ENCODE data around the gene ARMH3.
A peak's percentile ranks its signal among the peaks of the same experiment; 100 is the strongest.

Gene ARMH3

GRCh38 chr10:101880232-101880573, 175.8 kb downstream of the ARMH3 start:
- FAIRE-seq = no peak
- DNase-seq (ENCODE audit: extremely low spot score, insufficient read length, low read depth) = no peak

- no peak for DNase-seq (ENCODE audit: extremely low spot score, insufficient read length, low read depth)
- FAIRE-seq = no peak
These were observed 176.3 kb downstream of the ARMH3 start for GRCh38 chr10:101879456-101880231.

- DNase-seq (ENCODE audit: extremely low spot score, insufficient read length, low read depth) (no peak), FAIRE-seq (no peak)
These were observed 177.1 kb downstream of the ARMH3 start for GRCh38 chr10:101878869-101879268.

- FAIRE-seq (peak; percentile 42), DNase-seq (ENCODE audit: extremely low spot score, insufficient read length, low read depth) (no peak)
These were observed 180.8 kb downstream of the ARMH3 start for GRCh38 chr10:101875068-101875688.

- FAIRE-seq (no peak), DNase-seq (ENCODE audit: extremely low spot score, insufficient read length, low read depth) (no peak)
These were observed 181.7 kb downstream of the ARMH3 start for GRCh38 chr10:101874252-101874651.

- DNase-seq (ENCODE audit: extremely low spot score, insufficient read length, low read depth) (no peak), FAIRE-seq (peak; percentile 56)
These were observed 188.0 kb downstream of the ARMH3 start for GRCh38 chr10:101867931-101868330.

GRCh38 chr10:101859530-101859929, 196.4 kb downstream of the ARMH3 start:
- DNase-seq (ENCODE audit: extremely low spot score, insufficient read length, low read depth) (no peak), FAIRE-seq (no peak)

- FAIRE-seq (peak; percentile 90), DNase-seq (ENCODE audit: extremely low spot score, insufficient read length, low read depth) (no peak)
These were observed 197.1 kb downstream of the ARMH3 start for GRCh38 chr10:101858723-101859500.

GRCh38 chr10:101857802-101858476, 198.0 kb downstream of the ARMH3 start:
- DNase-seq (ENCODE audit: extremely low spot score, insufficient read length, low read depth) (no peak), FAIRE-seq (no peak)

- no peak for DNase-seq (ENCODE audit: extremely low spot score, insufficient read length, low read depth)
- no peak for FAIRE-seq
These were observed 199.3 kb downstream of the ARMH3 start for GRCh38 chr10:101856626-101857025.

- no peak for DNase-seq (ENCODE audit: extremely low spot score, insufficient read length, low read depth)
- FAIRE-seq = no peak
These were observed 204.4 kb downstream of the ARMH3 start for GRCh38 chr10:101851411-101852116.

- DNase-seq (ENCODE audit: extremely low spot score, insufficient read length, low read depth) = no peak
- no peak for FAIRE-seq
These were observed 205.2 kb downstream of the ARMH3 start for GRCh38 chr10:101850749-101851148.

GRCh38 chr10:101848894-101849351, 207.1 kb downstream of the ARMH3 start:
- DNase-seq (ENCODE audit: extremely low spot score, insufficient read length, low read depth) = no peak
- FAIRE-seq = no peak

- DNase-seq (ENCODE audit: extremely low spot score, insufficient read length, low read depth) (no peak), FAIRE-seq (no peak)
These were observed 207.6 kb downstream of the ARMH3 start for GRCh38 chr10:101848408-101848807.

- DNase-seq (ENCODE audit: extremely low spot score, insufficient read length, low read depth) = no peak
- no peak for FAIRE-seq
These were observed 210.1 kb downstream of the ARMH3 start for GRCh38 chr10:101845893-101846292.

- no peak for FAIRE-seq
- no peak for DNase-seq (ENCODE audit: extremely low spot score, insufficient read length, low read depth)
These were observed 212.6 kb downstream of the ARMH3 start, which contains the start of gene KCNIP2 for GRCh38 chr10:101843032-101844021. KCNIP2 (minus strand) TSS chr10:101843800; CDS start chr10:101843568, 232 bp downstream.

GRCh38 chr10:101841826-101842225, 214.1 kb downstream of the ARMH3 start:
- no peak for FAIRE-seq
- DNase-seq (ENCODE audit: extremely low spot score, insufficient read length, low read depth) = no peak

- FAIRE-seq = peak; percentile 88
- DNase-seq (ENCODE audit: extremely low spot score, insufficient read length, low read depth) = no peak
These were observed 215.1 kb downstream of the ARMH3 start for GRCh38 chr10:101840741-101841453.
